Cardiac fibroblast (primary cell): ENCODE data around the gene KDM8.

ENCODE experiments used
- DNase-seq, 2 donors: peaks; one replicate each; pipeline versions ENCODE4 v3.0.0 to v3.0.0-alpha.2; 2010; ENCODE audit warnings: low read depth in 2 of 2
- H3K4me3 ChIP-seq, 2 donors: replicated peaks in 1 of 2; 1 replicate in 1 of 2; 2 replicates in 1 of 2; pipeline ENCODE4 v1.5.1; 2011; ENCODE audit warnings: low read depth in 2 of 2, low read length in 2 of 2, mild to moderate bottlenecking in 2 of 2, moderate library complexity in 1 of 2
- CTCF ChIP-seq: IDR thresholded peaks from one replicate; pipeline ENCODE4 v1.5.1; 2011; ENCODE audit warnings: low read depth, mild to moderate bottlenecking, low read length, inconsistent platforms

The KDM8 gene

DNA sequence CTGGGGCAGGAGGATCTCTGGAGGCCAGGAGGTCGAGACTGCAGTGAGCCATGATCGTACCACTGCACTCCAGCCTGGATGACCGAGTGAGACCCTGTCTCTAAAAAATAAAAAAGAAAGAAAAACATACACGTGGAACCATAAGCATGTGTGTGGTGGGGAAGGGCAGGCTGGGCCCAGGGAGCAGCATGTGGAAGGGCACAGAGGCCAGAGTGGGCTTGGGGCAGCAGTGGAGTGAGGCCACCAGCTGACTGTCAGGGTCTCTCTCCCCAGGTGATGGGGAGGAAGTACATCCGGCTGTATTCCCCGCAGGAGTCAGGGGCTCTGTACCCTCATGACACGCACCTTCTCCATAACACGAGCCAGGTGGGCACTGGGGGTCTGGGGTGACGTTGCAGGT lies 16.8 kb downstream of the KDM8 start:
- H3K4me3 ChIP-seq = no peak overlapping the region
- TF ChIP-seq CTCF = no peak
- DNase-seq = no peak

GRCh38 chr16:27220527-27220926 lies 17.2 kb downstream of the KDM8 start:
- DNase-seq = no peak
- TF ChIP-seq CTCF = no peak
- H3K4me3 ChIP-seq = no peak overlapping the region

- H3K4me3 ChIP-seq = no peak overlapping the region
- TF ChIP-seq CTCF = no peak
- DNase-seq = no peak
Measured at GRCh38 chr16:27220991-27221390, 17.7 kb downstream of the KDM8 start.

DNA sequence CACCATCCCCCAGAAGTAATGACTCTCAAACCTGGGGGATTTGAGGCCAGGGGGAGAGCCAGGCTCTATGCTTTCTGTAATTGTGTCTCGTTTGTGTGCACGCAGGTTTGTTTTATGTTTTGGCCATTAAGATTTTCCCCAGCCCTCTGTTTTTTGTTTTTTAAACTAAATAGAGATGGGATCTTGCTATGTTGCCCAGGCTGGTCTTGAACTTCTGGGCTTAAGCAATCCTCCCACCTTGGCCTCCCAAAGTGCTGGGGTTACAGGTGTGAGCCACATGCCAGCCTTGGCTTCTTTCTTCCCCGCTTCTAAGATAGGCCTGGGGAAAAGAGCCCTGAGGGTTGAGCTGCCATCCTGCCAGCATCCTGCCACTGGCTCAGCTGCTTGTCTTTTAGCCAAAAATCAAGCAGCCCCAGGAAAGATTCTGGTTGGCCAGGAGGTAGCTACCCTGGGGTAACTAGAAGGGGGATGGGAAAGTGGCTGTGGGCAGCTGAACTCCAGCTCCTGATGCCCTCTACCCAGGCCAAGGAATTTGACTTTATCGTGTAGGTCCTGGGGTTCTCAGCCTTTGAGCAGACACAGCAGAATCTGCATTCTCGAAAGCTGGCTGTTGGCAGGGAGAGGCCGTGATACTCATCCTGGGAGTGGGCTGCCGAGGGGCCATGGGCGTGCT lies 18.4 kb downstream of the KDM8 start:
- no peak overlapping the region for H3K4me3 ChIP-seq
- no peak for DNase-seq
- TF ChIP-seq CTCF = no peak

- TF ChIP-seq CTCF = no peak
- DNase-seq = peak; percentile 55 to 87
- H3K4me3 ChIP-seq = no peak overlapping the region
Measured at GRCh38 chr16:27222249-27223225, 19.2 kb downstream of the KDM8 start.

DNA sequence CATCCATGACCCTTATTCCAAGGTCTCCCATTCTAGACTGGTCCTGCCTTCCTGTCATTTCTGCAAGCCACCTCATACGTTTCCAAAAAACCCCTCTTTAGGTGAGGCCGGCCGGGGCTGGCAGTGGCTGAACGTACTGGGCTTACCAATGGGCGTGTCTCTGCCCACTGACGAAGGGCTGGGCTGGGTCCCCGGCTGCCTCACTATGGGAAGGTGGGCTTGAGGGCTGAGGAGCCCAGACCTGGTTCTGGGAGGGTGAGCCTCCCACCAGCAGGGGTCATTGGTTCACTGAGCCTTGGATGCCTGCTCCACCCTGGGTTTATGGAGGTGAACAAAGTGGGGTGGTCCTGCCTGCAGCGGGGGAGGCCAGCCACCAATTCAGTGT lies 19.9 kb downstream of the KDM8 start:
- no peak overlapping the region for H3K4me3 ChIP-seq

More for the DNA sequence above, 19.9 kb downstream of the KDM8 start:
- TF ChIP-seq CTCF = peak; percentile 8
- DNase-seq = no peak
